ENCODE data around the gene PTGER3. TPM values are rescaled to one million over a fixed set of nuclear protein-coding genes. Genes with fewer than 3 reads are reported as not detected.

PTGER3 gene
- polyA plus RNA-seq, 3 donors = 0.29 TPM; not detected in 2

DNA sequence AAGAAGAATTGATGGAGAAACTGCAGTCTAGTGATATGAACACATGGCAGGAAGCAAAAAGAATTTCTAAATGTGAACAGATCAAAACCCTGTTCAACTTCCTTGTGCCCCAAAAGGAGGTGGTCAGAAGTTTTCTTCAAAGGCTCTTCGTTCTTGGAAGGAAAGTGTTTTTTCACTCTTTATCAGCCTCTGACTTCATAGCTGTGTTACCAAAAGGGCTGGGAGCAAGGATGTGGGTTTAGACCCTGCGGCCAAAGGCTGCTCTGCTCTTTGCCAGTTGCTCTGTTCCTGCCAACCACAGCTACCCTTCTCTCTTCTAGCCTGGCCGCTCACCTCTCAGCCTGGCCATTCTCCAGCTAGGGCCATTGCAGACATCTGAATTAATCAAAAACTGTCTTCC, 53.8 kb downstream of the PTGER3 start:
- Histone ChIP-seq H3K27ac (ENCODE audit: low read depth in 1 of 2, low read length in 2 of 2) (no peak overlapping the region), H3K27me3 (ENCODE audit: control insufficient read depth in 2 of 2, insufficient read depth in 2 of 2, low read length in 2 of 2) (no peaks in the 10 kb centered on the region), H3K36me3 (replicated peaks in 1 of 2; ENCODE audit: control insufficient read depth in 1 of 2, insufficient read depth in 2 of 2, low read length in 2 of 2) (no peaks in the 10 kb centered on the region), H3K4me1 (ENCODE audit: control insufficient read depth in 1 of 2, insufficient read depth in 2 of 2, low read length in 2 of 2) (no peaks in the 10 kb centered on the region), H2AFZ (ENCODE audit: insufficient read depth, low read depth, low read length, poor library complexity, severe bottlenecking) (no peak overlapping the region), H3K79me2 (ENCODE audit: insufficient read depth, low read length) (no peaks in the 10 kb centered on the region), H3K9me3 (replicated peaks in 1 of 2; ENCODE audit: control insufficient read depth in 1 of 2, insufficient read depth in 1 of 2, low read length in 2 of 2) (no peaks in the 10 kb centered on the region), H3K4me2 (replicated peaks; ENCODE audit: extremely low read depth, low read length, poor library complexity, severe bottlenecking) (no peak overlapping the region), H3K9ac (ENCODE audit: insufficient read depth, low read length, poor library complexity, severe bottlenecking) (no peak overlapping the region), H4K20me1 (ENCODE audit: insufficient read depth, low read length) (no peaks in the 10 kb centered on the region), H3K4me3 (replicated peaks in 1 of 3; ENCODE audit: low read depth in 2 of 3, low read length in 3 of 3) (no peak overlapping the region)
- no peaks in the 10 kb centered on the region for H3K36me3 Mint-ChIP-seq
- WGBS (ENCODE audit: insufficient coverage) = 63% methylated on average over 2 of the region's 3 CpGs
- H3K4me3 Mint-ChIP-seq = no peak overlapping the region
- H3K9me3 Mint-ChIP-seq = no peaks in the 10 kb centered on the region
- no peak for DNase-seq
- peaks cover 0 to 3% (median 0%) of the 10 kb centered on the region in 3 donors for H3K27me3 Mint-ChIP-seq (ENCODE audit: low read depth in 3 of 3)
- intact Hi-C loops (cut with micrococcal nuclease) = no loop called here
- H3K27ac Mint-ChIP-seq = no peak overlapping the region
- TF ChIP-seq, protein P1, sequence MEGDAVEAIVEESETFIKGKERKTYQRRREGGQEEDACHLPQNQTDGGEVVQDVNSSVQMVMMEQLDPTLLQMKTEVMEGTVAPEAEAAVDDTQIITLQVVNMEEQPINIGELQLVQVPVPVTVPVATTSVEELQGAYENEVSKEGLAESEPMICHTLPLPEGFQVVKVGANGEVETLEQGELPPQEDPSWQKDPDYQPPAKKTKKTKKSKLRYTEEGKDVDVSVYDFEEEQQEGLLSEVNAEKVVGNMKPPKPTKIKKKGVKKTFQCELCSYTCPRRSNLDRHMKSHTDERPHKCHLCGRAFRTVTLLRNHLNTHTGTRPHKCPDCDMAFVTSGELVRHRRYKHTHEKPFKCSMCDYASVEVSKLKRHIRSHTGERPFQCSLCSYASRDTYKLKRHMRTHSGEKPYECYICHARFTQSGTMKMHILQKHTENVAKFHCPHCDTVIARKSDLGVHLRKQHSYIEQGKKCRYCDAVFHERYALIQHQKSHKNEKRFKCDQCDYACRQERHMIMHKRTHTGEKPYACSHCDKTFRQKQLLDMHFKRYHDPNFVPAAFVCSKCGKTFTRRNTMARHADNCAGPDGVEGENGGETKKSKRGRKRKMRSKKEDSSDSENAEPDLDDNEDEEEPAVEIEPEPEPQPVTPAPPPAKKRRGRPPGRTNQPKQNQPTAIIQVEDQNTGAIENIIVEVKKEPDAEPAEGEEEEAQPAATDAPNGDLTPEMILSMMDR (IDR thresholded peaks at IDR 0.05) = no peak
- H3K4me1 Mint-ChIP-seq = no peaks in the 10 kb centered on the region

DNA sequence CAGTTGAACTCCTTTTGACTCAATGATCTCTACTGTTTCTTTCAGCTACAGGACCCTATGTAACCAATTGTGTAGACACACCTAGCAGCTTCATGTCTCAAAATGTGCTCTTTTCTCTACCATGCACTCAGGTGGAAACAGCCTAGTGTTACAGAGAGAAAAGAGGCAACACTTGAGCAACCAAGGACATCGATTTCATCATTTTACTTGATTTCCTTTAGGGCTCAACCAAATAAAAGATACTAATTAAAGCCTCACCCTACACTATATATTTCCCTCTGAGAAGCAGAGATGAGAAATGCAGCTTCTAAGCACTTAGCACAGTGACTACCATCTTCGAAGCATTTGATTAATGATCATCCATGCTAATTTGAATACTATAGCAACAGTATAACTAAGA, 55.1 kb downstream of the PTGER3 start:
- H3K27me3 Mint-ChIP-seq (ENCODE audit: low read depth in 3 of 3) = peaks cover 0 to 3% (median 0%) of the 10 kb centered on the region in 3 donors
- Histone ChIP-seq H3K27ac (ENCODE audit: low read depth in 1 of 2, low read length in 2 of 2) (no peak overlapping the region), H3K4me2 (replicated peaks; ENCODE audit: extremely low read depth, low read length, poor library complexity, severe bottlenecking) (no peak overlapping the region), H3K9me3 (replicated peaks in 1 of 2; ENCODE audit: control insufficient read depth in 1 of 2, insufficient read depth in 1 of 2, low read length in 2 of 2) (no peaks in the 10 kb centered on the region), H3K4me3 (replicated peaks in 1 of 3; ENCODE audit: low read depth in 2 of 3, low read length in 3 of 3) (no peak overlapping the region), H3K79me2 (ENCODE audit: insufficient read depth, low read length) (no peaks in the 10 kb centered on the region), H3K4me1 (ENCODE audit: control insufficient read depth in 1 of 2, insufficient read depth in 2 of 2, low read length in 2 of 2) (no peaks in the 10 kb centered on the region), H3K27me3 (ENCODE audit: control insufficient read depth in 2 of 2, insufficient read depth in 2 of 2, low read length in 2 of 2) (no peaks in the 10 kb centered on the region), H3K36me3 (replicated peaks in 1 of 2; ENCODE audit: control insufficient read depth in 1 of 2, insufficient read depth in 2 of 2, low read length in 2 of 2) (no peaks in the 10 kb centered on the region), H3K9ac (ENCODE audit: insufficient read depth, low read length, poor library complexity, severe bottlenecking) (no peak overlapping the region), H4K20me1 (ENCODE audit: insufficient read depth, low read length) (no peaks in the 10 kb centered on the region), H2AFZ (ENCODE audit: insufficient read depth, low read depth, low read length, poor library complexity, severe bottlenecking) (no peak overlapping the region)
- intact Hi-C loops (cut with micrococcal nuclease) = no loop called here
- TF ChIP-seq, protein P1 (IDR thresholded peaks at IDR 0.05) = no peak
- H3K4me3 Mint-ChIP-seq = no peak overlapping the region
- no peaks in the 10 kb centered on the region for H3K9me3 Mint-ChIP-seq
- no peak for DNase-seq
- no peaks in the 10 kb centered on the region for H3K36me3 Mint-ChIP-seq
- peaks cover 2% of the 10 kb centered on the region for H3K4me1 Mint-ChIP-seq
- H3K27ac Mint-ChIP-seq = no peak overlapping the region
- WGBS (ENCODE audit: insufficient coverage) = 50% methylated on average over 1 of the region's 2 CpGs

Measured in CD14-positive monocyte (primary cell).